Endothelial cell of hepatic sinusoid (primary cell): Measurements from ENCODE around the gene TCHP.
"Not testable (repeated sequence)": the region's sequence is repeated elsewhere in the genome, so short reads cannot be mapped to it uniquely, and the experiment has no call there.

Experiments
- in situ Hi-C: cut with HindIII; loops from 2 replicates; pipeline ENCODE4 v1.10.0; 2017; ENCODE audit warnings: low sequenced_read_pairs

Gene TCHP, protein sequence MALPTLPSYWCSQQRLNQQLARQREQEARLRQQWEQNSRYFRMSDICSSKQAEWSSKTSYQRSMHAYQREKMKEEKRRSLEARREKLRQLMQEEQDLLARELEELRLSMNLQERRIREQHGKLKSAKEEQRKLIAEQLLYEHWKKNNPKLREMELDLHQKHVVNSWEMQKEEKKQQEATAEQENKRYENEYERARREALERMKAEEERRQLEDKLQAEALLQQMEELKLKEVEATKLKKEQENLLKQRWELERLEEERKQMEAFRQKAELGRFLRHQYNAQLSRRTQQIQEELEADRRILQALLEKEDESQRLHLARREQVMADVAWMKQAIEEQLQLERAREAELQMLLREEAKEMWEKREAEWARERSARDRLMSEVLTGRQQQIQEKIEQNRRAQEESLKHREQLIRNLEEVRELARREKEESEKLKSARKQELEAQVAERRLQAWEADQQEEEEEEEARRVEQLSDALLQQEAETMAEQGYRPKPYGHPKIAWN

DNA sequence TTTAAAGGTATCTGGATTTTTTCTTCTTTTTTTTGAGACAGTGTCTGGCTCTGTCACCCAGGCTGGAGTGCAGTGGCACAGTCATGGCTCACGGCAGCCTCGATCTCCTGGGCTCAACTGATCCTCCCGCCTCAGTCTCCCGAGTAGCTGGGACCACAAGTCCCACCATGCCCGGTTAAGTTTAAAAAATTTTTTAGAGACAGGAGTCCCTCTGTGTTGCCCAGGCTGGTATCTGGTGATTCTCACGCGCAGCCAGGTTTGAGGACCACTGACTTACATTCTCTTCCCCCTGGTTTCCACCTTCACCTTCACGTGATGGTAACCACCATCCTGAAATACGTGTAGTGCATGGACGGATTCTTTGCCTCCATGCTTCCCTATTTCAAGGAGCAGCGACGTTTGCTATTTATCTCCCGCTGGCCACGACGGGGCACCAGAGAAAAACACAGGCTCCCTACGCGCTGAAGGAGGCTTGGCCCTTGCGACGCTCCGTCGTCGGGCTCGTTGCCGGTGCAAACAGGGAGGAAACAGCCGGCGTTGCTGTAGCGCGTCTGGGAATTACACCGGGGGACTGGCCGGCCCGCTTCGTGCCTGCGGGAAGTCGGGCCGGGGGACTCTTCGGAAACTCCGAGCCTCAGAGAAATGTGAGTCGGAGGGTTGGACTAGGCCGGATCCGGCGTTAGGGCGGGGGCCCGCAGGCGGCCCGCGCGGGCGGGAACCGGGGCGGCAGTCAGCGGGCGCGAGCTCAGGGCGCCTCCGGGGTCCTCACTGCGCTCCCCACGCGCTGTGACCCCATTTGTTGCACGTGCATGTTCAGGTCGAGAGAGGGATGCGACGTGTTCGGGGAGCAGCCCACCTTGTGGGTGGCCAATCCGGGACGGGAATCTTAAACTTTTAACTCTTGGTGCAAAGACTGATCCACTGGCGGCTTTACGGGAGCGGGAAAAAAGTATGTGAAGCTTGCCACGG, at the start of gene TCHP:
TSS of gene TCHP (plus strand) at position 492 of the 969 bp plus-strand sequence. CDS start 2,753 bp downstream, outside the sequence.
- in situ Hi-C loops: no loop called here

DNA sequence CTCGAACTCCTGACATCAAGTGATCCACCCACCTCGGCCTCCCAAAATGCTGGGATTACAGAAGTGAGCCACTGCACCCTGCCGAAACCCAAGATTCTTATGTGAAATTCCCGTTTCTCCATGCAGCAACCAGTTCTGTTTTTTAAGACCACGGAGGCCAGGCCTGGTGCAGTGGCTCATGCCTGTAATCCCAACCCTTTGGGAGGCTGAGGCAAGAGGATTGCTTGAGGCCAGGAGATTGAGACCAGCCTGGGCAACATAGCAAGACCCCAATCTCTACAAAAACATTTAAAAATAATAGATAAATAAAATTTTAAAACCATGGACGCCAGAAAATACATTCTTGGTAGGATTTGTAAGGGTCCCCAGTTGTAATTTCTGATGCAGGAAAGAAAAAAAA, 49.6 kb upstream of the TCHP start:
- in situ Hi-C loops: not testable (repeated sequence)

DNA sequence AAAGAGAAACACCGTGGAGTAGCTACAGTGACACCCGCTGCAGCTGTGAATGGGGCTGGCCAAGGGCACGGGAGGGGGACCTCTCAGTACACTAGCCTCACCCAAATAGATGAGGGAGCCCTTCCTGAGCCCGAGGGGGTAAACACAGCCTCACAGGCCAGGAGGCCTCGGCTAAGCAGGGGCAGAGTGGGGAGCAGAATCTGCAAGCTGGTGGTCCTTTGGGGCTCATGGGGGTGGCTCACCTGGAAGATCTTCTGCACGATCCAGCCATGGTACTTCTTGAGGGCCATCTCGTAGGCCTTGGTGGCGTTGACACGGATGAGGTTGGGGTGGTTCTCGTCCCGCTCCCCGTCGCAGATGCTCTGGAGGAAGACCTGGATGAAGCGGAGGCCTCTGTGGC, 44.7 kb upstream of the TCHP start:
- in situ Hi-C loops: loop anchor here (5.0 kb wide), 2 partner anchors 38 to 52 kb away; no protein-coding TSS in a partner anchor

DNA sequence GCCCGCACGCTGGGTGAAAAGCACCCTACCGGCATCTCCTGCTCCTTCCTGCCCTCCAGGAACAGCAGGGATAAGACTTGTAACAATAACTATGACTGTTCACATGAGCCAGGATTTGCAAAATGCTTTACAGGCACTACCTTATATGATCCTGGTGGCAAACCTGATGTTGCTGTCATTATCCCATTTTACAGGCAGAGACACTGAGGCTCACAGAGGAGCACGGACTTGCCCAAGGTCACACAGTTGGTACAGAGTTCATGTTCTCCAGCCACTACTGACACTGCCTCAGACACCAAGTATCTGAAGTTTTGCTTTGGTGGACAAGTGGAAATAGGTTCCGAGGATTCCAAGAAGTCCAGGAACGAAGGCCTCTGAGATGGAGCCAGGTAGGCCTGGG, 42.4 kb upstream of the TCHP start:
- in situ Hi-C loops: loop anchor here (5.0 kb wide), 2 partner anchors 40 to 50 kb away; no protein-coding TSS in a partner anchor

DNA sequence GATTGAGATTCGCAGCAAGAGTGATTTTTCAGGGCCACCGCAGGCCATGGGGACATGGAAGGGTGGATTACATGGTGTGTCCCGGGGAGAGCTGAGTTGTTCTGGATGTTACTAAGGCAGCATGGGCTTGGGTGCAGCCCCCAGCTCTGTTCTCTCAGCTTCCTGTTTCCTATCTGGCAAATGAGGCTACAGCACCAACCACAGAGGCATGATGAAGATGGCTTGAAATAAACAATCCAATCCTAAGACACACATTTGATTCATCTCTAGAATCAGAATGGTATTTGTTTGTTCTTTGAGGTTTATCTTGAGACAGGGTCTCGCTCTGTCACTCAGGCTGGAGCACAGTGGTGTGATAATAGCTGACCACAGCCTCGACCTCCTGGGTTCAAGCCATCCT, 41.3 kb upstream of the TCHP start:
- in situ Hi-C loops: loop anchor here (5.0 kb wide), 2 partner anchors 41 to 49 kb away; no protein-coding TSS in a partner anchor

DNA sequence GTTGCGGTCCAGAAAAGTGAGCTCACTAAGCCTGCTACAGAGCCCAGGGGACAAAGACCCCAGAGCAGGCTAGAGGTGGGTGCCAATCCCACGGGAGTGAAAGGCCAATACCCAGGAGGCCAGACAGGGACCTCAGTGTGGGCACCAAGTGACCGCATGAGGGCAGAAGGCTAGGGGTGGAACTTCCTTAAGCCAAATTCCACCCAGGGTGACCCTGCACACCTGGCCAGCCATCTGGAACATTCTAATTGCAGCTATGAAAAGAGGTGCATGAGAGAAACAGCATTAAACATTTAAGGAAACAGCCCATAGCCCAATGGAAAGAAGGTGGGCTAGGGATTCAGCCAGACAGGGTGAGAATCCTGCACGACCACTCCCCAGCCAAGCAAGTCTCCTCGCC, 39.1 kb upstream of the TCHP start:
- in situ Hi-C loops: no loop called here

DNA sequence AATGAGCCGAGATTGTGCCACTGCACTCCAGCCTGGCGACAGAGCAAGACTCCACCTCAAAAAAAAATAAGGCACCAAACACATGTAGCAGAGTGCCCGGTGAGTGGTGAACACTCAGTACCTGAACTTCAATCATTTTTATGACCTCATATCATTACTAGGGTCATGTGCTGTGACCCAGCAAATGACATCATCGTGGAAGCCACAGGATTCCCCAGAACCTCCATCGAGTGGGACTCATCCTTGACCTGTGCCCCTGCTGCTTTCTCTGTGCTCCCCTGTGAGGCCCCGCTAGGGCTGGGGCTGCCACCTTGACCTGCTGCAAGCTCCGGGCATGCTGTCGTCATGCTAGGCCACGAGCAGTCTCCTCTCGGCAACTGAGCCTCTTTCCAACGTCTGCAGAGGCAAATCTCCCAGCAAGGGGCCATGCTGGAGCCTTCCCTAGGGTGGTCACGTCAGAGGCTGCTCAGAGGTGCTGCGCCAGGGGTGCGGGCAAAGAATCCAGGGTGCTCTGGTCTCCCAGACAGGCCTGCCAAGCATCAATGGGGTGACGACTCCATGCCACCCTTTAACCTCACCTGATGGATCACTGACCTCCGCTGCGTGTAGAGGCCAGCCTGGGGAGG, 38.3 kb upstream of the TCHP start:
- in situ Hi-C loops: no loop called here

DNA sequence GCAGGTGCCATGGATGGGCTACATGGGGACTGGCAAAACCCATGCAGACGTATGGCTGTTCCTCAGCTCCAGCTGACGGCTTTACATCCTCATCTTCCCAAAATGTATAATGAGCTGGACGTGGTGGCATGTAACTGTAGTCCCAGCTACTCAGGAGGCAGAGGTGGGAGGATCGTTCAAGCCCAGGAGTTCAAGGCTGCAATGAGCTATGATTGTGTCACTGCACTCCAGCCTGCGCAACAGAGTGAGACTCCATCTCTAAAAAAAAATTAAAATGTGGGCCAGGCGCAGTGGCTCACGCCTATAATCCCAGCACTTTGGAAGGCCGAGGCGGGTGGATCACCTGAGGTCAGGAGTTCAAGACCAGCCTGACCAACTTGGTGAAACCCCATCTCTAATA, 37.6 kb upstream of the TCHP start:
- in situ Hi-C loops: not testable (repeated sequence)

DNA sequence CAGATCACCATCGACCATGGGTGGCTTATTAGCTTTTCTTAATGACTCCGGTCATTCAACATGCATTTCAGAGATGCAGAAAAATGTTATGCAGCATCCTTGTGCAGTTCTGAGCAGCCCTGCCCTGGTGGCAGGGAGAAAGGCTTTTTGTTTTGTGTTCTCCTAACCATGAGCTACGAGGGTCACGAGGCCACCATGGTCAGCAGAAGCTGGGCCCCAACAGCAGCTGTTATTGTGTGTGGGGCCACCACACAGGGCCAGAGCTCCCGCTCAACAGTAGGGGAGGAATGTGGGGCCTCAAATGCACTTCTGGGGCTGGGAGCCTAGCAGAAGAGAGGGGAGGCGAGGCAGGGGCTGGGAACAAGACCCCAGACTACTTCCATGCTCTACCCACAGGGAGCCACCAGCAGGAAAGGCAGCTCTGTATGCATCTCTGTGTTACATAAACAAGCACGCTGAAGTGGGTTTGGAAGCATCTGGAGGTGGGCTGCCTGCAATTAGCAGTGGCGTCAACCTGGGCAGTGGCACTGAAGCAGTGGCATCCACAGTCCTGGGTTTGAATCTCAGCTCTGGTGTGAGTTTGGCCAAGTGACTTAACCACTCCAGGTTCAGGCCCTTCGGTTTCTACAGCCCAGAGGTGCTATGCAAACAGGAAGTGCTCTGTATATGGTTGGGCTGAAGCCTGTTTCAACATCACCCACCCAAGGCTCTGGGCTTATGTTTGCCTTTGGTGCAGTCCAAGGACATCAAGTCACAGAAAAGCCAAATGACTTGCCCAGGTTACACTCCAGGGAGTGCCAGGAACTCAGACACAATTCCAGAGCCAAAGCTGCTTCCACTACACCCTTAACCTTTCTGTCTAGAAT, 36.0 kb upstream of the TCHP start:
- in situ Hi-C loops: no loop called here

DNA sequence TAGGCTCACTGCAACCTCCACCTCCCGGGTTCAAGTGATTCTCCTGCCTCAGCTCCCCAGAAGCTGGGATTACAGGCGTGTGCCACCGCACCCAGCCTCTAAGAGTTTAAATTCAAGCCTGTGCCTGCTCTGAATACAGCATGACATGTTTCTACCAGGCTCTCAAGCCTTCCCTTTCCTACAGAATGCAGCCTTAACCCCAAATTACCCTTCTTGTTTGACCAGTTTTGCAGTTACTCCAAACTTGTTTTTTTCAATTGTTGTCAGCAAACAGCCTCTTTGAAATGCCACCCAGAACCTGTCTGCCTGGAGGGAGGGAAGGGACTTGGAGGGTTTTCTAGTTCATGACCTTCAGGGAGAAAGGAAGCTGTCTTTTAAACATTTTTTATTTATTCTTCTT, 35.2 kb upstream of the TCHP start:
- in situ Hi-C loops: no loop called here

DNA sequence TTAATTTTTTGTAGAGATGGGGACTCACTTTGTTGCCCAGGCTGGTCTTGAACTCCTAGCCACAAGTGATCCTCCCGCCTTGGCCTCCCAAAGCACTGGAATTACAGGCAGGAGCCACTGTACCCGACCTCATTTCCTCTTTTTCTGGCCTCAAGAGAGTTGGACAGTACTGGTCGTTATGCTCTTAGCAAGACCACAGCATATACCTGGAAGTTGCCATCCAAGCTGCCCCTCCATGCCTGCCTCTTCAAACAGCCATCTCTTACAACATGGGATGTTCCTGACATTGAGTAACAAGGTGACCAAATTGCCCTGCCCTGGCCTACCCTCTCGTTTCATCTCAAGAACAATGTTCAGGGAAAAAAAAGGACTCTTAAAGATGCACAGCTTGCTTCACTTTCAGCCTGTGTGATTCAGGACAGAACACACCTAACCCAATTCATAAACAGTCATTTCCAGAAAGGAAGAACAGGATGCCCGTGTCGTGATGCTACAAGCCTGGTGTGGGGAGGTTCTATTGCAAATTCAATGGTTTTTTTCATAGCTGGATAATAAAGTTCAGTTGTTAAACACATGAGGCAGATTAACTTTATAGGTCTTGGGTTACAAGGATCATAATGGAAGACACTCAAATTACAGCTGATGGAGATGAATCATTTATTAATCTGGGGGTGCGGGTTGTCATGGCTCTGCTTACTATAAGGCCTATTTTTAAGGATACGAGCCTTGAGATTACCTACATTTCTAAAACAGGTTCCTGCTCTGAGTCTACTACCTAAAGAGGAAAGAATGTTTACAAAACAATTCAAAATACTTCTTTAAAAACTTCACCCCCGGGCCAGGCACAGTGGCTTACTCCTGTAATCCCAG, 31.7 kb upstream of the TCHP start:
- in situ Hi-C loops: no loop called here

DNA sequence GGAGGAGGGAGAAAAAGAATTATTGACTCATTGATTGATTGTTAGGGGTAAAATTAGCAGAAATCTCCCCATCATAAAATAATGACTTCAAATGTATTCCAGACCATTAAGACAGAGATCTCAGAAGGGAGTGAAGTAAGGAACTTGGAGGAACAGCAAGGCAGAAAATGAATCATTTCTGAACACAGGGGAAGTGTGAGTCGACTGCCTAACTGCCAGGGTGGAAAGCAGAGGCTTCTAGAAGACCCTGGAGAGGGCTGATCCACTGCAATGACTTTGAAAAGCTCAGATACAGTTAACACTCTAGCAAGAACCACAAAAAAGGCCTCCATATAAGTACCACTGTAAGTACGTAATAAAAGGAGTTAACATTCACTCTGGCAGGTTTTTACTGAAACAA, 29.4 kb upstream of the TCHP start:
- in situ Hi-C loops: loop anchor here (10.0 kb wide), 1 partner anchor 94 kb away; no protein-coding TSS in a partner anchor

DNA sequence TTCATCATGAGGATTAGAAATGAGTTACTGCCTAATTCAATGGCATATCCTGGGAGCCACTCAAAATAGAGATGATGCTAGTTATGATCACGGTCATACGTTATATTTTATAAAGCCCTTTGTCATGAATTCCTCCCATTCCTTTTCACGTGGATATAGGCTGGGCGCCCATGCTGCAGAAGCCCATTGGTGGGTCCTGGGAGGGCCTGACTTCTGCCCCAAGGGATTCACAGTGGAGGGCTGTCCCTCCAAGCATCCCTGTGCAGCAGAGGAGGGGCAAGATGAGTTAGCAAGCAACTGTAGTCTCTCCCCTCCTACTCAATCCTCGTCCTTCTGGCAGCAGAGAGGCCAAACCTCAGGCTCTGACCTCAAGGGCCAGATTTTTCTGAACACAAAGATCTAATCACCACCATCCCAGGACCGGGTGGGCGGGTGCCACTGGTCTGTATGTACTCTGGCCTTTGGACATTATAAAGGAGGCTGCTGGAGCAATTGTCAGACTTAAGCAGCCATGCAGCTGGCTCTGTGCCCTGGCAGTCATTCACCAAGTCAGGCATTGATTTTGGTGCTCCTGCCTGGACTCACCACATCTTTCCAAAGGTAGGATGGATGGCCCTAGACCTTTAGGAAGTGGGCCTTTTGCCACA, 28.3 kb upstream of the TCHP start:
- in situ Hi-C loops: loop anchor here (10.0 kb wide), 1 partner anchor 93 kb away; no protein-coding TSS in a partner anchor

DNA sequence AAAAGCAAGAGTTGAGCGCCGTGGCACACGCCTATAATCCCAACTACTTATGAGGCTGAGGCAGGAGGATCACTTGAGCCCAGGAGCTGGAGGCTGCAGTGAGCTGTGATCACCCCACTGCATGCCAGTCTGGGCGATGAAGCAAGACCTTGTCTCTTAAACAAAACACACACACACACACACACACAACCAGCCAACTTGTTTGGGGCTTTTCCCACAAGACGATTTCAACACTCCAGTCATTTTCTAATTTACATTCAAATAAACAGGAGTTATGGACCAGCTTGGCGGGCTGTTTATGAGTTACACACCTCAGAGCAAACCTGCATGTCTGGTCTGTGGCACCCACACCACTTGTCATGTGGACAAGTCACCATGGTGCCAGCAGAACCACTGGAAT, 26.4 kb upstream of the TCHP start:
- in situ Hi-C loops: loop anchor here (10.0 kb wide), 1 partner anchor 91 kb away; no protein-coding TSS in a partner anchor

DNA sequence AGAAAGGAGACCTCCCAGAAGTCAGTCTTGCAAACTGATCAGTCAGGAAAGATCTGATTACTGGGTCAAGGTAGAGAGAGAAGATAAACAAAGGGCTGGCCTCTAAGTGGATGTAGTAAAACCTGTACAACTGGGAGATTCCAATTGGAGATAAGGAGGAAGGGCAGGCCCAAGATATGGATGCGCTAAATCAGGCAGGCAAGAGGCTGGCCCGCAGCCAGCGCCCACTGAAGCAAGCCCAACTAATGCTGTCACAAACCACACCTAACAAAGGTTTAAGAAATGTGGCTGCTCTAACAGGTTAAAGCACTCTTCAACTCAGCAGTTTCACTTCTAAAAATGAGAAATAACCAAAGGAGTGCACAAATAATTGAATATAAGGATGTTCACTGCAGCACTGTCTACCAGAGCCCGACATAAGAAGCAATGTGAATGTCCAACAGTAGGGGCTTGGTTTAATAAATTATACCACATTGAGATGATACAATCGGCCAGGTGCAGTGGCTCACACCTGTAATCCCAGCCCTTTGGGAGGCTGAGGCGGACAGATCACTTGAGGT, 24.4 kb upstream of the TCHP start:
- in situ Hi-C loops: loop anchor here (10.0 kb wide), 1 partner anchor 89 kb away; no protein-coding TSS in a partner anchor

DNA sequence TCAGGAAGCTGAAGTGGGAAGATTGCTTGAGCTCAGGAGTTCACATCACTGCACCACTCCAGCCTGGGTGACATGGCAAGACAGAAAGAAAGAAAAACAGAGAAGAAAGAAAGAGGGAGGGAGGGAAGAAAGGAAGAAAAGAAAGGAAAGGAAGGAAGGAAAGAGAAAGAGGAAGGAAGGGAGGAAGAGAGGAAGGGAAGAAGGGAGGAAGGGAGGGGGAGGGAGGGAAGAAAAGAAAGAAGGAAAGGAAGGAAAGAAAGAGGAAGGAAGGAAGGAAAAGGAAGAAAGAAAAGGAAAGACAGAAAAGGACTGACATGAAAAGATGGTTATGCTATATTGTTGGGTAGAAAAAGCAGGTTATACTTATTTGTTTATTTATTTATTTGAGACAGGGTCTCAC, 23.7 kb upstream of the TCHP start:
- in situ Hi-C loops: loop anchor here (10.0 kb wide), 1 partner anchor 88 kb away; no protein-coding TSS in a partner anchor

DNA sequence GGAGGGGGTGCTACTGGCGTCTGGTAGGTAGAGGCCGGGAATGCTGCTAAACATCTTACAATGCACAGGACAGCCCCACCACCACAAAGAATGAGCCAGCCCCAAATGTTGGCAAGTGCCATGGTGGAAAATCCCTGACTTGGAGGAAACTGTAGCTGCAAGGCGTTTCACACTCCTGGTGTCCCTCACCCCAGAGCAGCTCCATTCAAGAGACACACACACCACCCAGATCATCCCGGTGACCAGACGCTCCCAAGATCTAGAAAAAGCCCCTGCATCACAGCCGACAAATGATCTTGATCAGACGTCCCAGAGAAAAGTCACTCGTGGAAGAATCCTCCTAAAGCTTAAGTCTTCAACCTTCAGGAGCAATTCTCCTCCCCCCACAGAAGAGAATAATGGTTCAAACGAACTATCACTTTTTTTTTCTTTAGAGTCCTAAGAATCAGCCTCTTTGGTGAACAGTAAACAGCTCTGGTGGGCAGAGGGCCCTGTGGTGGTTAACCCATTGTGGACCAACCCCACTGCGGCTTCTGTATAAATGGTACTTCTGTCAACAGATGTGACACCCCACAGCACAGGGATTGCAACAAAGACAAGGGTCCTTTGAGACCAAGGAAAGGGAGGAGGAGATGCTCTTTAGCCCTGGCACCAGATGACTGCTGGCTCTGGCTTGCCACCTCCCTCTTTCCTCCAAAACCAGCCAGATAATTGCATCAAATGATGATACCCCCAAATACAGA, 22.4 kb upstream of the TCHP start:
- in situ Hi-C loops: loop anchor here (10.0 kb wide), 1 partner anchor 87 kb away; no protein-coding TSS in a partner anchor
